Testis (tissue), 2 donors: ENCODE measurements around the gene KCNK5.

Source experiments
- POLR2A ChIP-seq: fragments of 450-650 bp; IDR thresholded peaks from one replicate; pipeline ENCODE4 v1.6.1; 2017; ENCODE audit warnings: antibody characterized with exemption, mild to moderate bottlenecking, moderate library complexity
- TF ChIP-seq, protein P1 (sequence below), 3 experiments: fragments of 450-650 bp in 2 of 3; fragments of 200-600 bp in 1 of 3; sonication (generic) in 1 of 3; IDR thresholded peaks; one replicate each; pipeline ENCODE4 v1.5.1; 2016 to 2019; ENCODE audit warnings: antibody characterized with exemption in 3 of 3, mild to moderate bottlenecking in 2 of 3, moderate library complexity in 1 of 3

GRCh38 chr6:39230654-39231035 is 1.4 kb upstream of the KCNK5 start:
- TF ChIP-seq, protein P1, sequence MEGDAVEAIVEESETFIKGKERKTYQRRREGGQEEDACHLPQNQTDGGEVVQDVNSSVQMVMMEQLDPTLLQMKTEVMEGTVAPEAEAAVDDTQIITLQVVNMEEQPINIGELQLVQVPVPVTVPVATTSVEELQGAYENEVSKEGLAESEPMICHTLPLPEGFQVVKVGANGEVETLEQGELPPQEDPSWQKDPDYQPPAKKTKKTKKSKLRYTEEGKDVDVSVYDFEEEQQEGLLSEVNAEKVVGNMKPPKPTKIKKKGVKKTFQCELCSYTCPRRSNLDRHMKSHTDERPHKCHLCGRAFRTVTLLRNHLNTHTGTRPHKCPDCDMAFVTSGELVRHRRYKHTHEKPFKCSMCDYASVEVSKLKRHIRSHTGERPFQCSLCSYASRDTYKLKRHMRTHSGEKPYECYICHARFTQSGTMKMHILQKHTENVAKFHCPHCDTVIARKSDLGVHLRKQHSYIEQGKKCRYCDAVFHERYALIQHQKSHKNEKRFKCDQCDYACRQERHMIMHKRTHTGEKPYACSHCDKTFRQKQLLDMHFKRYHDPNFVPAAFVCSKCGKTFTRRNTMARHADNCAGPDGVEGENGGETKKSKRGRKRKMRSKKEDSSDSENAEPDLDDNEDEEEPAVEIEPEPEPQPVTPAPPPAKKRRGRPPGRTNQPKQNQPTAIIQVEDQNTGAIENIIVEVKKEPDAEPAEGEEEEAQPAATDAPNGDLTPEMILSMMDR (IDR thresholded peaks at IDR 0.05): no peak
- TF ChIP-seq POLR2A: no peak
